ENCODE results near the gene SNX18.

SNX18 gene

GRCh38 chr5:54581831-54582548 lies 64.4 kb downstream of the SNX18 start:
- Histone ChIP-seq H3K9ac (ENCODE audit: low read depth, low read length) (no peak overlapping the region), H3K36me3 (ENCODE audit: insufficient read depth, low read length) (no peaks in the 10 kb centered on the region), H3K27ac (ENCODE audit: low read depth, low read length) (no peak overlapping the region), H3K4me1 (ENCODE audit: insufficient read depth, low read length) (no peaks in the 10 kb centered on the region; the same call in 1 of the 2 replicates), H3K27me3 (ENCODE audit: insufficient read depth, low read length) (no peaks in the 10 kb centered on the region), H3K4me3 (ENCODE audit: low read length) (no peak overlapping the region), H3K9me3 (ENCODE audit: insufficient read depth, low read depth, low read length) (no peaks in the 10 kb centered on the region)
- 63% methylated on average over 3 of the region's 3 CpGs for WGBS

DNA sequence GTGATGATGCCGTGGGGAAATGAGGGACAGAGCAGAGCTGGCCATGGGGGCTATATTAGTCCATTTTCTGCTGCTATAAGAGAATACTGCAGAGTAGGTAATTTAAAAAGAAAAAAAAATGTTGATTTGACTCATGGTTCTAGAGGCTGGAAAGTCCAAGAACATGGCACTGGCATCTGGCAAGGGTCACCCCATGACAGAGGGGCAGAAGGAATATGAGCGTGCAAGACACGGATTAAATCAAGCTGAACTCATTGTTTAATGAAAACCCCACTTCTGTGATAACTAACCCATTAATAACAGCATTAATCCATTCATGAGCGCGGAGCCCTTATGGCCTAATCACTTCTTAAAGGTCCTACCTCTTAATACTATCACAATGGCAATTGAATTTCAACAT lies 68.8 kb downstream of the SNX18 start:
- no peak overlapping the region for H3K27ac ChIP-seq (ENCODE audit: low read depth, low read length)
- 97% methylated on average over 5 of the region's 5 CpGs for WGBS

DNA sequence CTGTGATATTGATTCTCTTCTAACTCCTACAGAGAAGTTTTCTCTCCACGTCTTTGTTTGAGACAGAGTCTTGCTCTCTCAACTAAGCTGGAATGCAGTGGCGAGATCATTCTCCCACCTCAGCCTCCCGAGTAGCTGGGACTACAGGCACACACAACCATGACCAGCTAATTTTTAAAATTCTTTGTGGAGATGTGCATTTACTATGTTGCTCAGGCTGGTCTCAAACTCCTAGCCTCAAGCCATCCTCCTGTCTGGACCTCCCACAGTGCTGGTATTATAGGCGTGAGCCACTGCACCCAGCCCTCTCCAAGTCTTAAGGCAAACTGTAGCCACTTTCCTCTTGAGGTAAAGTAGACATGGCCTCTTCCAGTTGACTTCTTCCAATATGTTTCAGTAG lies 72.2 kb downstream of the SNX18 start:
- H3K9ac ChIP-seq (ENCODE audit: low read depth, low read length), result no peak overlapping the region
- H3K4me3 ChIP-seq (ENCODE audit: low read length), result no peak overlapping the region
- 91% methylated on average over 4 of the region's 4 CpGs for WGBS
- no peak overlapping the region for H3K27ac ChIP-seq (ENCODE audit: low read depth, low read length)
- H3K36me3 ChIP-seq (ENCODE audit: insufficient read depth, low read length), result no peaks in the 10 kb centered on the region
- no peaks in the 10 kb centered on the region for H3K27me3 ChIP-seq (ENCODE audit: insufficient read depth, low read length)
- no peaks in the 10 kb centered on the region for H3K4me1 ChIP-seq (ENCODE audit: insufficient read depth, low read length)
- no peaks in the 10 kb centered on the region for H3K9me3 ChIP-seq (ENCODE audit: insufficient read depth, low read depth, low read length)

More for the DNA sequence above, 68.8 kb downstream of the SNX18 start:
- Histone ChIP-seq H3K27me3 (ENCODE audit: insufficient read depth, low read length) (no peaks in the 10 kb centered on the region), H3K9ac (ENCODE audit: low read depth, low read length) (no peak overlapping the region), H3K4me3 (ENCODE audit: low read length) (no peak overlapping the region), H3K4me1 (ENCODE audit: insufficient read depth, low read length) (no peaks in the 10 kb centered on the region; the same call in 1 of the 2 replicates), H3K36me3 (ENCODE audit: insufficient read depth, low read length) (no peaks in the 10 kb centered on the region), H3K9me3 (ENCODE audit: insufficient read depth, low read depth, low read length) (no peaks in the 10 kb centered on the region)

- WGBS, result 100% methylated on average over 1 of the region's 3 CpGs
- Histone ChIP-seq H3K9ac (ENCODE audit: low read depth, low read length) (no peak overlapping the region), H3K36me3 (ENCODE audit: insufficient read depth, low read length) (no peaks in the 10 kb centered on the region), H3K9me3 (ENCODE audit: insufficient read depth, low read depth, low read length) (no peaks in the 10 kb centered on the region), H3K4me3 (ENCODE audit: low read length) (no peak overlapping the region), H3K27me3 (ENCODE audit: insufficient read depth, low read length) (no peaks in the 10 kb centered on the region), H3K4me1 (ENCODE audit: insufficient read depth, low read length) (no peaks in the 10 kb centered on the region), H3K27ac (ENCODE audit: low read depth, low read length) (no peak overlapping the region)
Observed at GRCh38 chr5:54590824-54591223, 73.3 kb downstream of the SNX18 start.

DNA sequence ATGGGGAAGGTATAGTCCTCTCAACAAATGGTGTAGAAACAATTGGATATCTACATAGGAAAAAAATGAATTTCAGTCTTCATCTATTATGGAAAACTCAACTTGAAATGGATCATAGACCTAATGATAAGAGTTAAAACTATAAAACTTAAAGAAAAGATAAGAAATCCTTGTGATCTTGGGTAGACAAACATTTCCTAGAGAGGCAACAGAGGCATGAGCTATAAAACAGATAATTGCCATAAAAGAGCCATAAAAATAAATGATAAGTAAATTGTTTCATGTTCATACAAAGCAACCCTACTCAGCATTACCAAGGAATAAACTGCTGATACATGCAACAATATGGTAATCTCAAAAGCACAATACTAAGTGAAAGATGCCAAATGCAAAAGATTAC lies 76.2 kb downstream of the SNX18 start:
- peaks cover 6% of the 10 kb centered on the region; the same call in 1 of the 2 replicates for H3K9me3 ChIP-seq (ENCODE audit: insufficient read depth, low read depth, low read length)
- H3K36me3 ChIP-seq (ENCODE audit: insufficient read depth, low read length), result no peaks in the 10 kb centered on the region
- no peak overlapping the region for H3K4me3 ChIP-seq (ENCODE audit: low read length)
- H3K27me3 ChIP-seq (ENCODE audit: insufficient read depth, low read length), result no peaks in the 10 kb centered on the region
- H3K4me1 ChIP-seq (ENCODE audit: insufficient read depth, low read length), result no peaks in the 10 kb centered on the region
- H3K9ac ChIP-seq (ENCODE audit: low read depth, low read length), result no peak overlapping the region
- no peak overlapping the region for H3K27ac ChIP-seq (ENCODE audit: low read depth, low read length)

DNA sequence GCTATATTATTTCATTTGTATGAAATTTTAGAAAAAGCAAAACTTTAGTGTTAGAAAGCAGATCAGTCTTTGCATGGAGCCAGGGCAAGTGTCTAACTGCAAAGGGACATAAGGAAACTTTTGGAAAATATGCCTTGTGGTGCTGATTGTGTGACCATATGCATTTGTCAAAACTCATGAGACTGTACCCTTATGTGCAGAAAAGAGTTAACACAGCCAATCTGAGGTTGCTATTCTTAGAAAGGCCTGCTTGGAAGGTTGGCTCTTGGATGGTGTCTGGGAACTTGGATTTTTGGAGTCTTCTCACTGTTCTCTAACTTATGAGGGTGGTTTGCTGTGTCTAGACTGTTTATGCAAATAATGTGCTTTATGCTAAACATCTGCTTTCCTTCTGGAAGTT lies 76.6 kb downstream of the SNX18 start:
- Histone ChIP-seq H3K4me3 (ENCODE audit: low read length) (no peak overlapping the region), H3K9ac (ENCODE audit: low read depth, low read length) (no peak overlapping the region), H3K36me3 (ENCODE audit: insufficient read depth, low read length) (no peaks in the 10 kb centered on the region), H3K27me3 (ENCODE audit: insufficient read depth, low read length) (no peaks in the 10 kb centered on the region), H3K27ac (ENCODE audit: low read depth, low read length) (no peak overlapping the region), H3K4me1 (ENCODE audit: insufficient read depth, low read length) (no peaks in the 10 kb centered on the region), H3K9me3 (ENCODE audit: insufficient read depth, low read depth, low read length) (peaks cover 6% of the 10 kb centered on the region; the same call in 1 of the 2 replicates)

DNA sequence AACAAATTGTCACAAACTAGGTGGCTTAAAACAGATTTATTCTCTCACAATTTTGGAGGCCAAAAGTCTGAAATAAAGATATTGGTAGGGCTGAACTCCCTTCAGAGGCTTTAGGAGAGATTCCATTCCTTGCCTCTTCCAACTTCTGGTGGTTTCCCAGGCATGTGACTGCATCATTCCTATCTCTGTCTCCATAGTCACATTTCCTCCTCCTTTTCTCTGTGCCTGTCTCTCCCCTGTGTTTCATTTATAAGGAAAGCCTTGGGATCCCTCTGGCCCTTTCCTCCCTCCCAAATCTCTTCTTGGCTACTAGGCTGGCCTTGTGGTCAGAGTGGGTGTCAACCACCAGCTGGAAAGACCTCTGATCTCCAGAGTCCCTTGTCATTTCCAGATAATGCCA lies 78.2 kb downstream of the SNX18 start:
- no peak overlapping the region for H3K4me3 ChIP-seq (ENCODE audit: low read length)
- H3K27me3 ChIP-seq (ENCODE audit: insufficient read depth, low read length), result no peaks in the 10 kb centered on the region

More for the DNA sequence above, 78.2 kb downstream of the SNX18 start:
- H3K36me3 ChIP-seq (ENCODE audit: insufficient read depth, low read length), result no peaks in the 10 kb centered on the region
- no peak overlapping the region for H3K9ac ChIP-seq (ENCODE audit: low read depth, low read length)
- H3K27ac ChIP-seq (ENCODE audit: low read depth, low read length), result no peak overlapping the region
- no peaks in the 10 kb centered on the region for H3K4me1 ChIP-seq (ENCODE audit: insufficient read depth, low read length)
- H3K9me3 ChIP-seq (ENCODE audit: insufficient read depth, low read depth, low read length), result peaks cover 6% of the 10 kb centered on the region; the same call in 1 of the 2 replicates
